ENCODE results near the gene FAU.

GRCh38 chr11:65104628-65105027 lies 17.3 kb downstream of the FAU start:
- no peak for TF ChIP-seq CTCF (IDR thresholded peaks at IDR 0.05 in 4 of 5, conservative IDR thresholded peaks at IDR 0.05 in 1 of 5)
- no peak for TF ChIP-seq POLR2A (IDR thresholded peaks at IDR 0.05)
